MCF 10A (cell line): Measurements from ENCODE around the gene GEMIN7. TPM values are rescaled to one million over a fixed set of nuclear protein-coding genes. Genes with fewer than 3 reads are reported as not detected.
A peak's percentile ranks its signal among the peaks of the same experiment; 100 is the strongest.

ENCODE experiments used
- BruUV-seq: library from RNA; stranded (reverse); fragments of 400-500 nt; replicated peaks from 2 replicates; lab custom pipeline; 2021; lab: Mats Ljungman, UMichigan
- CTCF ChIA-PET: fragments of 300-600 bp; sonication (Branson Sonifier 250); formaldehyde crosslinking; extraction: SDS; loops from one replicate; lab custom pipeline; 2021; ENCODE audit warnings: antibody characterized with exemption, inconsistent platforms; lab: Yijun Ruan, JAX
- POLR2A ChIA-PET: fragments of 300-600, 350-650 bp; sonication (Branson Sonifier 250); formaldehyde crosslinking; extraction: SDS; loops from one replicate; lab custom pipeline; 2020; ENCODE audit warnings: antibody characterized with exemption, inconsistent platforms; lab: Yijun Ruan, JAX
- DNase-seq: peaks from one replicate; pipeline ENCODE4 v3.0.0-alpha.2; 2018; ENCODE audit not compliant: unreplicated experiment
- H3K27ac Mint-ChIP-seq: one replicate; pipeline ENCODE4 v1.8.0; 2022; ENCODE audit warnings: mild to moderate bottlenecking, low read depth, mixed read lengths; ENCODE audit not compliant: unreplicated experiment
- H3K27me3 Mint-ChIP-seq: one replicate; pipeline ENCODE4 v1.8.0; 2022; ENCODE audit warnings: mixed read lengths; ENCODE audit not compliant: insufficient read depth, unreplicated experiment
- H3K36me3 Mint-ChIP-seq: one replicate; pipeline ENCODE4 v1.8.0; 2022; ENCODE audit warnings: mild to moderate bottlenecking, moderate library complexity, mixed read lengths; ENCODE audit not compliant: insufficient read depth, unreplicated experiment
- H3K4me1 Mint-ChIP-seq: one replicate; pipeline ENCODE4 v1.8.0; 2022; ENCODE audit warnings: mixed read lengths; ENCODE audit not compliant: insufficient read depth, unreplicated experiment
- H3K4me3 Mint-ChIP-seq: one replicate; pipeline ENCODE4 v1.8.0; 2022; ENCODE audit warnings: mild to moderate bottlenecking, moderate library complexity, mixed read lengths; ENCODE audit not compliant: unreplicated experiment
- H3K9me3 Mint-ChIP-seq: one replicate; pipeline ENCODE4 v1.8.0; 2022; ENCODE audit warnings: mixed read lengths; ENCODE audit not compliant: unreplicated experiment
- intact Hi-C: fragments of 100-400 bp; cut with micrococcal nuclease; formaldehyde crosslinking; loops from 2 replicates; pipeline ENCODE4 v1.14.1; 2022
- total RNA-seq: library from RNA; stranded (reverse); gene quantifications from 2 replicates; pipeline ENCODE4 v1.2.3, GENCODE V29; 2022
- TF ChIP-seq, protein P1 (sequence below): fragments of 200-600 bp; IDR thresholded peaks from one replicate; pipeline ENCODE4 v1.8.0; 2022; ENCODE audit warnings: antibody characterized with exemption, mild to moderate bottlenecking; ENCODE audit not compliant: unreplicated experiment

The GEMIN7 gene
- total RNA-seq, 1 experiment from 2014 or later = 21.0 TPM

DNA sequence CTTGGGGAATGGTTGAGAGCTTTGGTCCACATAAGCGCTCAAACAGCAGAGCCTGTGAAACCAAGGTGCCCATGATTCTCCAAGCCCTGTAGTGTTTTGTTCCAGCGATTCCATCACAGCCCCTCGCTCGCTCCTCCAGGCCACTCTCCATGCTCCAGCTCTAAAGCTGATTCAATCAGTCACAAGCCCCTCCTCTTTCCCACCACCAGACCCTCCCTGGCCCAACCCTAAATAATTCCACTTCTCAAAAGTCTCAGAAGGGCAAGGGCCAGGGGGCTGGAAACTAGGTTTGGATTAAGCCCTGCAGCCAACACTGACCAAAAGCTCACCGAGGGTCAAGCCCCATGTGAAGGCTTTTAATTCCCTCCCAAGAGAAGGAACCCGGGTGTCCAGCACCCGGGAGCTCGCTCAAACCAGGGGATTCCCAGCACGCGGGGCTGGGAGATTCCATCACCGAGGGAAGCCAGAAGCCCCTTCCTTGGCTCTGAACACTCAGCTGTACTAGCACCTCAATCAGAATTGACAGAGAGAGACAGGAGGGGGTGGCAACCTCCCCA lies 4.2 kb upstream of the GEMIN7 start:
- H3K27me3 Mint-ChIP-seq = no peaks in the 10 kb centered on the region
- no peak for DNase-seq
- no peaks in the 10 kb centered on the region for H3K9me3 Mint-ChIP-seq
- H3K36me3 Mint-ChIP-seq = peaks cover 31% of the 10 kb centered on the region
- TF ChIP-seq, protein P1, sequence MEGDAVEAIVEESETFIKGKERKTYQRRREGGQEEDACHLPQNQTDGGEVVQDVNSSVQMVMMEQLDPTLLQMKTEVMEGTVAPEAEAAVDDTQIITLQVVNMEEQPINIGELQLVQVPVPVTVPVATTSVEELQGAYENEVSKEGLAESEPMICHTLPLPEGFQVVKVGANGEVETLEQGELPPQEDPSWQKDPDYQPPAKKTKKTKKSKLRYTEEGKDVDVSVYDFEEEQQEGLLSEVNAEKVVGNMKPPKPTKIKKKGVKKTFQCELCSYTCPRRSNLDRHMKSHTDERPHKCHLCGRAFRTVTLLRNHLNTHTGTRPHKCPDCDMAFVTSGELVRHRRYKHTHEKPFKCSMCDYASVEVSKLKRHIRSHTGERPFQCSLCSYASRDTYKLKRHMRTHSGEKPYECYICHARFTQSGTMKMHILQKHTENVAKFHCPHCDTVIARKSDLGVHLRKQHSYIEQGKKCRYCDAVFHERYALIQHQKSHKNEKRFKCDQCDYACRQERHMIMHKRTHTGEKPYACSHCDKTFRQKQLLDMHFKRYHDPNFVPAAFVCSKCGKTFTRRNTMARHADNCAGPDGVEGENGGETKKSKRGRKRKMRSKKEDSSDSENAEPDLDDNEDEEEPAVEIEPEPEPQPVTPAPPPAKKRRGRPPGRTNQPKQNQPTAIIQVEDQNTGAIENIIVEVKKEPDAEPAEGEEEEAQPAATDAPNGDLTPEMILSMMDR = no peak
- peaks cover 11% of the 10 kb centered on the region for H3K4me1 Mint-ChIP-seq
- peak overlapping the region; percentile 78 for H3K4me3 Mint-ChIP-seq
- H3K27ac Mint-ChIP-seq = peak overlapping the region; percentile 19
- CTCF ChIA-PET = interaction anchor here (0.6 to 2.4 kb wide), 2 partner anchors 15 to 1742 kb away, joined by 3 to 6 read pairs; no protein-coding TSS in a partner anchor
- intact Hi-C loops = no loop called here
- POLR2A ChIA-PET = interaction anchor here (0.5 to 7.5 kb wide), 9 partner anchors 15 to 1960 kb away, joined by 3 to 102 read pairs (median 4); partner anchors contain the start of genes BLOC1S3, CLASRP and PPP1R37
- TSS peak; percentile 35 for BruUV-seq

DNA sequence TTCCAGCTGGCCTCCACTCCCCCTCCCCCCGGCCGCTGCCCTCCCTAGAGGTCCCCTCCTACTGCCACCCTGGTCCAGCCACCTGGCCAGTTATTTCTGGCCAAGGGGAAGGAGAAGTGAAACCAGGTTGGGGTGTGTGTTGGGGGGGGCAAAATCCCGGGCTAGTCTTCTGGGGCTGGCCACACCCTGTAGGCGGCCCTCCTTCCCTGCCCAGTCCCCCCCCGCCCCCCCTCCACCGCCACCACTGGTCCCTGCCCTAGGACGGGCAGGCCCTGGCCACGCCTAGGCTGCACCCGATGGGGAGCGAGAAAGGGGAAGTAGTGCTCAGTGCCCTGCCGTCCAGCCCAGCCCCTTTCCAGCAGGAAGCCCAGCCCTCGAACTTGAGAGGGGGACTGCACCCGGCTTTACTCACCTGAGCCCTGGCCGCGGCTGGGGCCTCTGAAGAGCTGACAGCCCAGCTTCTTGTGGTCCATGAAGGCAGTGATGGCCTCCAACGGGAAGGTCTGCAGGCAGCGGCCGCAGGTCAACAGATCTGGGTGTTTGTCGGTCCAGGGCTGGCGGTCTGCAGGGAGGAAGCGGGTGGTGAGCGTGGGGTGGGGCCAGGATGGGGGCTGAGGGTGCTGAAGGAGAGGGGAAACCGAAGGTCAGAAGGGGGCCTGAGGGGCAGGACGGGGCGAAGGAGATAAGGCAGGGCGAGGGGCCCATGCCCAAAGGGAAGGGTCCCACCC lies 3.6 kb upstream of the GEMIN7 start:
- Mint-ChIP-seq H3K4me1 (peaks cover 11% of the 10 kb centered on the region), H3K36me3 (peaks cover 24% of the 10 kb centered on the region), H3K27me3 (no peaks in the 10 kb centered on the region), H3K4me3 (peak overlapping the region; percentile 78), H3K9me3 (no peaks in the 10 kb centered on the region), H3K27ac (no peak overlapping the region)
- no TSS peak for BruUV-seq
- ChIA-PET CTCF (interaction anchor here (0.6 to 2.4 kb wide), 4 partner anchors 16 to 1743 kb away, joined by 3 to 6 read pairs (median 3); no protein-coding TSS in a partner anchor), POLR2A (interaction anchor here (0.6 to 7.5 kb wide), 9 partner anchors 16 to 1960 kb away, joined by 3 to 102 read pairs (median 3); partner anchors contain the start of genes BLOC1S3, CLASRP and PPP1R37)
- intact Hi-C loops = no loop called here
- TF ChIP-seq, protein P1 = no peak
- DNase-seq = peak; percentile 82

DNA sequence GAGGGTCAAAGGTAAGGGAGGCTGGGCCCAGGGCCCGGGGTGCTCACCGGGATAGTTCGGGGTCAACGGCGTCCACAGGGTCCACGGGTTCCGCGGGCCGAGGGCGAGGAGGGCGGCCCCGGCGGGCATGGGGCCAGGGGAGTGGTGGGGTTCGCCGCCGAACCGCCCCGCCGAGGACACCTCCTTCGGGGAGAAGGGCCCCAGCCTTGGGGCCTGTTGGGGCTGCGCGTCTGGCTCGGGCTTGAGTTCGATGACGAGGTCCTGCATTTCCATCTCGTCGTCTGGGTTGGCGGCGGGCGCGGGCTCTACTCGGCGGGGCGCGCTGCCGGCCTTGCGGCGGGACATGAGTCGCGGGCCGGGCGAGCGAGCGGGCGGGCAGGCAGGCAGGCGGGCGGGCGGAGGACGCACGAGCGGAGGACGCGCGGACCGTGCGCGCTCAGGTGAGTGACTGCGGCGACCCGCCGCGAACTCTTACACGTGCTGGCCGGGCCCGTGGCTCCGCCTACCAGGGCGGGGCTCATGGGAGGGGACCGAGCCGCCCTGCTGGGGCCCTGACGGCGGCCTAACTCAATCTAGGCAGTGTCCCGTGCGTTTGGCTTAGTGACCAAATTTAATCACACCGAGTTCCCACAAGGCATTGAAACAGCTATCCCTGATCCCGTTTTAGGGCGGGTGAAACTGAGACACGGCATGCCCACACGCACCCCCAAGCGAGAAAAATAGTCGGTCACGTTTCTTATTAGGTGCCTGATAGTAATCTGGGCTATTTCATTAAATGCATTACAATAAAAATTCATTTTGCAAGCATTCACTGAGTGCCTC lies 2.8 kb upstream of the GEMIN7 start, which contains the start of gene ZNF296:
TSS of gene ZNF296 (minus strand) at position 450 of the 822 bp plus-strand sequence. CDS start at position 345, 105 bp downstream.
- TSS peak; percentile 29 for BruUV-seq
- CTCF ChIA-PET = interaction anchor here (0.5 to 2.4 kb wide), 6 partner anchors 17 to 409 kb away, joined by 3 to 6 read pairs (median 3); partner anchors contain the start of gene BLOC1S3
- Mint-ChIP-seq H3K4me3 (peak within 1 kb of the TSS; percentile 78), H3K9me3 (no peaks in the 10 kb centered on the region), H3K4me1 (peaks cover 11% of the 10 kb centered on the region), H3K27ac (peak within 1 kb of the TSS; percentile 10), H3K27me3 (no peaks in the 10 kb centered on the region), H3K36me3 (peaks cover 18% of the 10 kb centered on the region)
- intact Hi-C loops = no loop called here
- peak; percentile 84 for DNase-seq
- TF ChIP-seq, protein P1 = no peak
- POLR2A ChIA-PET = interaction anchor here (0.6 to 7.5 kb wide), 12 partner anchors 11 to 1613 kb away, joined by 3 to 102 read pairs (median 3); partner anchors contain the start of genes BLOC1S3, CLASRP, PPP1R37 and TRAPPC6A
